Measurements from ENCODE around the gene RFX4.

- TF ChIP-seq CTCF (IDR thresholded peaks at IDR 0.05 in 2 of 3, conservative IDR thresholded peaks at IDR 0.05 in 1 of 3; ENCODE audit: borderline replicate concordance in 1 of 3, insufficient read depth in 1 of 3, low read depth in 2 of 3, low read length in 2 of 3): no peak
- TF ChIP-seq MAX (IDR thresholded peaks at IDR 0.05): no peak
- TF ChIP-seq POLR2A (IDR thresholded peaks at IDR 0.05; ENCODE audit: borderline replicate concordance, extremely low read depth, insufficient read depth, insufficient read length): no peak
- TF ChIP-seq REST (IDR thresholded peaks at IDR 0.05; ENCODE audit: low read depth): no peak
- no peak for TF ChIP-seq POLR2AphosphoS5 (IDR thresholded peaks at IDR 0.05; ENCODE audit: low read depth, low read length)
- no peak for TF ChIP-seq EZH2phosphoT487 (IDR thresholded peaks at IDR 0.05; ENCODE audit: borderline replicate concordance)
- TF ChIP-seq CBX3 (IDR thresholded peaks at IDR 0.05; ENCODE audit: low read depth): no peak
- no peak for TF ChIP-seq CEBPB (IDR thresholded peaks at IDR 0.05; ENCODE audit: low read depth)
- no peak for TF ChIP-seq RAD21 (IDR thresholded peaks at IDR 0.05; ENCODE audit: low read depth)
- TF ChIP-seq EZH2 (IDR thresholded peaks at IDR 0.05): no peak
- no peak for TF ChIP-seq YY1 (IDR thresholded peaks at IDR 0.05; ENCODE audit: extremely low read depth, insufficient replicate concordance, low read depth, low read length)
Observed at GRCh38 chr12:106582249-106582591, 584 bp upstream of the RFX4 start.

Measured in HCT116 (cell line).